ENCODE measurements around the gene BIK.
"Not testable (repeated sequence)": the region's sequence is repeated elsewhere in the genome, so short reads cannot be mapped to it uniquely, and the experiment has no call there.

The BIK gene

DNA sequence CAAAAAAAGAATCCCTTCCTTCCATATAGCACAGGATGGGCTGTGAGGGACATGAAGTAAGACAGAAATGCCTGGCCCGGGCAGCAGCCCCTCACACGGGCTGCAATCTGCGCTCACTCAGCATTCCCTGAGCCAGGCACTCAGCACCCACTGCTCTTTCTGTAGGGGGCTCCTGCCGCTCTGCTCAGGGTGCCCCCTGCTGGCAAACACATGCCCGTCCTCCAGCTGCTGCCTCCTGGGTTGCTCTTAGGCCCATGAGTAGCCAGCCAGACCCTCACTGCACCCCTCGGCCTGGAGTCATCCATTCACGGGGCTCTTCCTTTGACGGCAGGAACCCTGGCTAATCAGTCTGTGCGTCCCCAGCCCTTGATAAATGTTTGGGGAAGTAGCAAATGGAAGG, 25.7 kb downstream of the BIK start:
- peak; percentile 36 for DNase-seq (ENCODE audit: low read depth)

DNA sequence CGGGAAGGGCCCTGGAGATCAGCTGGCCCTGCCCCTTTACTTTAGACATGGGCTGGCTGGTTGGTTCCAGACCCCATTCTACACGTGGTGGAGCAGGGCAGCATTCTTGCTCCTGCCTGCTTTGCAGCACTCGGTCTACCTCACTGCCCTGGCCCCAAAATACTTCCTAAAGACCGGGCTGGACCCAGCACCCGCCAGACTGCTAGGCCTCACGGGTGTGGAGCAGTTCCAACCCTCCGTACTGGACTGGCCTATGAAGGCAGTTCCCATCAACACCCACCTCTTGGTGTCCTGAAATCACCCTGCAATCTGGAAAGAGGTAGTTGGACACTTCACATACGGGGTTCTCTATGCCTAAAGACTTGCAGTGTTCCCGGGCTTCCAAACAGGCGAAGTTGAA, 26.3 kb downstream of the BIK start:
- DNase-seq (ENCODE audit: low read depth), result no peak

DNA sequence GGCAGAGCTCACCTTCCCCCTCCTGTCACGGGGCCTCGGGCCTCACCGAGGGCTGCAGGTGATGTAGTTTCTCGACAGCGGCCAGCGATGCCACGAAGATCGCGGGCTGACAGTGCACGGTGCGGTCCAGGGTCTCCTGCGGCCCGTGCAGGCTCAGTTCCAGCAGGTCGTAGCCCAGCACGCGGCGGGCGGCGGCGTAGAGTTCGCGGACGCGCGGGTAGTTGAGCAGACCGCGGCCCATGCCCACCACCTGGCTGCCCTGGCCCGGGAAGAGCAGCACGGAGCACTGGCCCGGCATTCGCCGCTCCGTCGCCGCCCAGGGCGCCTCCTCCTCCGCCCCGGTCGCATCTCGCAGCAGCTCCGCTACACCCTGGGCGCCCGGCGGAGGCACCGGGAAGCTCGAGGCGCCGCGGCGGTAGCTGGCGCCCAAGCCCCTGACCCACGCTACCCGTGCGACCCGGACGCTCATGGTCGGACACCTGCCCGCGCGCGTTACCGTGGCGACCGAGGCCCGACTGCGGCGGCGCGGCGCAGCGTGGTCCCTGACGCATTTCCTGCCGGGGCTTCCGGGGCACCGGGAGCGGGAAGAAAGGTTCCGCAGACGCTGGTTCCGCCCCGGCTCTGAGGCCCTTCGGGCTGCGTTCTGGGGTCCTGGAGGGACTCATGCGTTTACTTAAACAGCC, 32.5 kb downstream of the BIK start, which contains the start of gene MCAT:
Gene MCAT, minus strand, starts transcription at position 519 of the 683 bp plus-strand sequence. Its CDS starts 50 bp downstream, at position 469.
- peak; percentile 70 for DNase-seq (ENCODE audit: low read depth)

DNA sequence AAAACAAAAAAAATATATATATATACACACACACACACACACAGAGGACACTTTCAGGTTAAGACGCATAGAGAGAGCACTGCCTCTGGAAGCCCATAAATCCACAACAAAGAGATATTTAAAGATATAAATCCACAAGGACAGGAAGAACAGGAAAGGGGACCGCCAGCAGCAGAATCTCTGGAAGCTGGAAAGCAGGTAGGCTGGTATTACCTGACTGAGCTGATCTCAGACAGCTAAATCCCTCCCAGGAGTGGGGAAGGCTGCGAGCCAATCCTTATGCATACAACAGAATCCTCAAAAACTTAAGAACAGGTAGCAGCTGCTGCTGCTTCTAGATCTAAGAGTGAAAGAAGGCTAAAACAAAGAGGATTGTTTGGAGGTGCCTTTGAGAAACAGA, 34.4 kb downstream of the BIK start:
- DNase-seq (ENCODE audit: low read depth), result no peak

DNA sequence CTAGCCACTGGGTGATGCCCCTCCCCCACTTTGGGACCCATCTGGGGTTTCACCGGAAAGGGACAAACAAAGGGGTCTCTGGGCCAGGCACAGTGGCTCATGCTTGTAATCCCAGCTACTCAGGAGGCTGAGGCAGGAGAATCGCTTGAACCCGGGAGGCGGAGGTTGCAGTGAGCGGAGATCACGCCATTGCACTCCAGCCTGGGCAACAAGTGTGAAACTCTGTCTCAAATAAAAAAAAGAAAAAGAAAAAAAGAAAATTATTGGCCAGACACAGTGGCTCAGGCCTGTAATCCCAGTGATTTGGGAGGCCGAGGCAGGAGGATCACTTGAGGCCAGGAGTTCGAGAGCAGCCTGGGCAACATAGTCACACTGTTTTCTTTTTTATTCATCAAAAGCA, 34.8 kb downstream of the BIK start:
- not testable (repeated sequence) for DNase-seq (ENCODE audit: low read depth)

DNA sequence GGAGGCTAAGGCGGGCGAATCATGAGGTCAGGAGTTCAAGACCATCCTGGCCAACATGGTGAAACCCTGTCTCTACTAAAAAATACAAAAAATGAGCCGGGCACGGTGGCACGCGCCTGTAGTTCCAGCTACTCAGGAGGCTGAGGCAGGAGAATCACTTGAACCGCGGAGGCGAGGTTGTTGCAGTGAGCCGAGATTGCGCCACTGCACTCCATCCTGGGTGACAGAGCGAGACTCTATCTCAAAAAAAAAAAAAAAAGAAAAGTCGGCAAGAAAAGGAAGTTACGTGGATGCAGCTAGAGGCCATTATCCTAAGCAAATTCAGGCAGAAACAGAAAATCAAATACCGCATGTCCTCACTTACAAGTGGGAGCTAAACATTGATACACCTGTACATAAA, 35.8 kb downstream of the BIK start:
- not testable (repeated sequence) for DNase-seq (ENCODE audit: low read depth)

DNA sequence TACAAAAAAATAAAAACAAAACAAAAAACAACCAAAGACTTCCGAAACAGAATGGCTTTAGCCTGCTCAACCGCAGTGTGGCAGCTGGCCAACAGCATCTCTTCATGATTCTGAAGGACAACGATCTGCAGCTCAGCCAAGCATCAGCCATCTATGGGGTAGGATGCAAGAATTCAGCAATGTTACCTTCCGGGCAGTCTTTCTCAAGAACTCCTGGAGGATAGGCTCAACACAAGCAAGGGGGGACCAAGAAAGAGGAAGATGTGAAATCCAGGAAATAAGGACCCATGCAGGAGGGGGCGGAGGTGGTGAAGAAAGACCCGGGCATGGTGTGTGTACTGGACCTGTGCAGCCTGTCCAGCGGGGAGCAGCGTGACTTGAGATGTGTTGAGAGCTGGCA, 37.3 kb downstream of the BIK start:
- no peak for DNase-seq (ENCODE audit: low read depth)

DNA sequence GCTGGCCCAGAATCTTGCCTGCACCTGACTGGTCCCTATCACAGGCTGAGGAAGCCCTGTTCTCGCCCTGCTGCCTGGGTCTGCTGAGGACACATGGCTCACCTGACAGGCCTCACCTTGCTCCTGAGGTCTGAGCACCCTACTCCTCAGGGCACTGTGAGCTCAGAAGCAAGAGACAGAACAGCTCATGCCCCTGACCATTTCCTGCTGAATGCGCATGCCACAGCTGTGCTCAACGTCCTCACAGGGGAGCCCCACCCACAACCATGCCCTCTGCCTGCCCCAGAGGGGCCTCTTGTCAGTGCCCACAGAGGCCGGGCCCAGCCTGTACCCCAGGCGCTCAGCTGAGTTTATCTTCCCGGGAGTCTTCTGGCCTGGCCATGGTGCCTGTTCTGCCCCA, 38.0 kb downstream of the BIK start:
- no peak for DNase-seq (ENCODE audit: low read depth)

DNA sequence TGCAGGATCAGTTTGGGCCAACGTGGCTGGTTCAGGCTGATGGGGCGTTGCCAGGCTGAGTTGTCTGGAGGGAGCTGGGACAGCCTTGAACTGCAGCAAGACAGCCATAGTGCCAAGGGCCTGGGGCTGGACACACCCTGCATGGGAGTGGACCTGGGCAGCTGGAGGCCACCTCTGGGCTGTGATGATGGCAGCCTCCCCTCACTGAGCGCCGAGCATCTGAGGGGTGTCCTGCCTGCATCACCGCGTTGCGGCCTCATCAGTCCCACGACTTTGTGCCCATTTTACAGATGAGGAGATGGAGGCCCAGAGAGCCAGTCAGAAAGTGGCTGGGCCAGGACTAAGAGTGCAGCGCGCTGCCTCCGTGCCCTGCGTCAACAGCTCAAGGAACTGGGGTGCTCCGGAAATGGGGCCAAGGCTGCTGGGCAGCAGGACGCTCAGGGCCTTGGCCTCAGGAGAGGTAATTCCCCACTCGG, 40.2 kb downstream of the BIK start:
- DNase-seq (ENCODE audit: low read depth), result no peak

DNA sequence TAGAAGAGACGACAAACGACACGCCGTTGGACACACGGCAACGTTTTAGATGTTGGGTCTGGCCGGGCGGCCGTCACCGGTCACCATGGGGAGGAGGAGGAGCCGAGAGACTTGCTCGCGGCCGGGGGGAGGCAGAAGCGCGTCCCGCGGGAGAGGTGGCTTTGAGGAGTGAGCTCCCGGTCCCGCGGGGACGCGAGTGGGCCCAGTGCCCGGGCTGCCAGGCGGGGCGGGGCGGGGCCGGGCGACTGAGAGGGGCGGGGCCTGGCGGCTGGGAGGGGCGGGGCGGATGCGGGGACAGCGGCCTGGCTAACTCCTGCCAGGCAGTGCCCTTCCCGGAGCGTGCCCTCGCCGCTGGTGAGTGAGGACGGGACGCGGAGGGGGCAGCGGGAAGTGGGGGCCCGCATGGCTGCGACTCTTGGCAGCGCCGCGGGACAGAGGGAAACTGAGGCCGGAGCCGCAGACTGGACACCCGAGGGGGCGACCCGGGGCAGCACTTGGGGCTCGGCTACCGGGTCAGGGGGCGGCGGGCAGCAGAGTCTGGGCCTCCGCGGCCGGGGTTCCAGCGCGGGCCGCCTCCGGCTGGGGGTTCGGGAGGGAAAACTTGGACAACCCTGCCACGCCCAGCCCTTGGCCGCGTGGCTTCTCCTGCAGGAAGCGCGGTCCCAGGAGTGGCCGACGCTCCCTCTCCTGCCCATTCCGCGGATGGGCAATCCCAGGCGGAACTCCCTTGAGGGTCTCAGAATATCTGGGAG, 40.9 kb downstream of the BIK start, which contains the start of gene TSPO:
Gene TSPO, plus strand, starts transcription at position 309 of the 752 bp plus-strand sequence. CDS start 7,680 bp downstream, outside the sequence.
- peak; percentile 56 for DNase-seq (ENCODE audit: low read depth)

DNA sequence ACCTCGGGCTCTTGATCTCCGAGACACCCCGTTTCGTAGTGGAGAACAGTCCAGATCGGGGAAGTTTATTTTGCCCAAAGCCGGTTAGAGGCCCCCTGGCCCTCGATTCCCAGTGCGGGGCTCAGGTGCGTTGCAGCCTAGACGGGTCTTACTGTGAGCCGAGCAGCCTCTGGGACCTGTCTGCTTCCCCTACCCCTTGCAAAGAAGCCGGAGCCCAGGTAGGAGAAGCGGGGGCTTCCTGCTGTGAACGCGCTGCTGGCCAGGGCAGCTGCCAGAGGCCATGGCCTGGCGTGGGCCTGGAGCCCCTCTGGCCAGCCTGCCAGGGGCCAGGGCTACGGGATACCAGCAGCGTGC, 41.4 kb downstream of the BIK start:
- peak; percentile 12 for DNase-seq (ENCODE audit: low read depth)

DNA sequence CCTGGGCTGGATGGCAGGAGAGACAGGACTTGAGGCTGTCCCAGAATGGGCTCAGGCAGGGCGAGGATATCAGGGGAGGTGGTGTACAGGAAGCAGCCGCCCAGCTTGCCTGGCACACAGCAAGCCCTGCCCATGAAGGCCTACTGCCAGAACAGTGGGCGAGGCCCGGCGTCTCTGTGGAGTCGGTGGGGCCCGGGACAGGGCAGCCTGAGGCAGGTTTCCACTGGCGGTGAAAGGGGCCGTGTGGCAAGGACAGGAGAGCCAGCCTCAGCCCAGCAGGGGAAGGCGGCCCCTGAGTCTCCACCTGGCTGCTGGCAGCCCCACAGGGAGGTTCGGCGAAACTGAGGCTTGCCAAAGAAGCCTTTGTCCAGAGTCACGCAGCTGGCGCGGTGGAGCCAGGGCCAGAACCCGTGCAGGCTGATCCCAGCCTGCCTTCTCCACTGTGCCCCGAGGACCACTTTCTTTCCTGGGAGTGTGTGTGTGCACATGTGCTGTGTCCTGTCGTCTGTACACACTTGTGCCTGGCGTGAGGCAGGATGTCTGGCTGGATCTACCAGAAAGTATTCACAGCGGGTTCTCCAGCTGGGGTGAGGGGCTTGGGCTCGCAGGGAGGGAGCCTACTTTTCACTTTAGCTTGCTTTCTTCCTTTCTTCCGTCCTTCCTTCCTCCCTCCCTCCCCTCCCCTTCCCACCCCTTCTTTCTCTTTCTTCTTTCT, 42.0 kb downstream of the BIK start:
- peak; percentile 51 for DNase-seq (ENCODE audit: low read depth)

DNA sequence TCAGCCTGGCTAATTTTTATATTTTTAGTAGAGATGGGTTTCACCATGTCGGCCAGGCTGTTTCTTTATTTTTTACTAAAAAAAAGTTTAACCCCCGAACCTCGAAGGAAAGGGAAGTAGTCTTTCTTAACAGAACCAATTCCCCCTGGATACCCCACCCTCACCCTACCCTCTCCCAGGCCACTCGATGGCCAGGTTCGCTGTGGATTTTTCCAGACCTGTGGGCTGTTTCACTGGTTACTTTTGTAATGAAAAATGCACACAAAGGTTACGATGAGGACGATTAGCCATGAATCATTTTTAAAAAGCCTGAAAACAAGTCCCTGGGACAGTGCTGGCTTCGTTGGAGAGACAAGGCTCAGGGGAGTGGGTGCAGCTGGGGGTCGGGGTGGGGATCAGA, 43.3 kb downstream of the BIK start:
- no peak for DNase-seq (ENCODE audit: low read depth)

DNA sequence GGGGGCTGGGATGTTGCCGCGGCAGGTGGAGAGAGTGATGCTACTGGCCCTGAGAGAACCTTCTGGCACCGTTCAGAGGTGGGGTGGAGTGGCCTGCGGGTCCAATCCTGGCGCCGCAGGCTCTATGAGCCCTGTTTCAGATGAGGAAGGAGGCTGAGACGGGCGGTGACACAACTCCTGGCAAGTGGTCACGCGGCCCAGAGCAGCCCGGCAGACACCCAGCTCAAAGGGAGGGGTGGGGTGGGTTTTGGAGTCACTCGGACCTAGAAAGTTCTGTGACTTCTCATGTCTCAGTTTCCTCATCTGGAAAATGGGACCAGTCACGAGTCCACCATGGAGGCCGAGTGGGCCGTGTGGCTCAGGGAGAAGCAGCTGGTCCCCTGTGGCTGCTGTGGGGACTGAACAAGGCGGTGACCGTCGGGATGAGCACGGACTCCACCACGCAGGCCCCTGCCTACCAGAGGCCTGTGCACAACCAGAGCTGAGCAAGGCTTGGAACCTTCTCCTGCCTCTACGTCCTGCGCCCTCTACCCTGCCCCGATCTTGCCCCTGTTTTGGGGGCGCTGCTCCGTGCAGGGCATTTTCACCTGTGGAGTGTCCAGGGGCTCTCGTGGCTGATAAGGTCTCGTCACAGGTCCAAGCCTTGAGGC, 44.5 kb downstream of the BIK start:
- no peak for DNase-seq (ENCODE audit: low read depth)

DNA sequence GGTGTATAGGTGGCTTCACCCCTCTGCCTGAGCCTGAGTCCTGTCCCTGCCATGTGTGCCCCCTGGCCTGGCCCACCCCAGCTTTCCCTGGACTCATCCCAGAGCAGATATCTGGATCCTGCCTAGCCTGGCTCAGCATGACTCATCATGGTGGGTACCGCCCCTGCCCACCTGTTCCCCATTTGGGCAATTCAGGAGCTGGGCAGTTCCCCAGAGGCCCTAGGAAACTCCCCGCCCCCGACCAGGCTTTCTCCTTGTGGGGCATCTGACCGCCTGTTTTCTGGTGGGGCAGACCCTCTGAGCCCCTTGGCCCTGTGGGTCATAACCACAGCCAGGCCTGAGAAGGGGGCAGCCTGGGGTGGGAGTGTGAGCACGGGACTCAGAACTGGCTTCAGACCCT, 45.2 kb downstream of the BIK start:
- no peak for DNase-seq (ENCODE audit: low read depth)

DNA sequence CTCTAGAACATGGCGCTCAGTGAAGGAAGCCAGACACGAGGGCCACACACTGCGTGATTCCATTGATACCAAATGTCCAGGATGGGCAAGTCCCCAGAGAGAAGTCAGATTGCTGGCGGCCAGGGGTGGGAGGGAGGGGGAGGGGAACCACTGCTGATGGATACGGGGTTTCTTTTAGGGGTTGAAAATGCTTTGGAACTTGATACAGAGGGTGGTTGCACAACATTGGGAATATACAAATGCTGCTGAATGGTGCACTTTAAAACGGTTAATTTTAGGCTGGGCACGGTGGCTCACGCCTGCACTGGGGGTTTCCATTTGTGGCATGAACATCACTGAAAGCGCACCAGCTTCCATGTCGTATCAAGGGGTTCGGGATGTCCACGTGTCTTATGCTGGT, 45.9 kb downstream of the BIK start:
- DNase-seq (ENCODE audit: low read depth), result no peak

DNA sequence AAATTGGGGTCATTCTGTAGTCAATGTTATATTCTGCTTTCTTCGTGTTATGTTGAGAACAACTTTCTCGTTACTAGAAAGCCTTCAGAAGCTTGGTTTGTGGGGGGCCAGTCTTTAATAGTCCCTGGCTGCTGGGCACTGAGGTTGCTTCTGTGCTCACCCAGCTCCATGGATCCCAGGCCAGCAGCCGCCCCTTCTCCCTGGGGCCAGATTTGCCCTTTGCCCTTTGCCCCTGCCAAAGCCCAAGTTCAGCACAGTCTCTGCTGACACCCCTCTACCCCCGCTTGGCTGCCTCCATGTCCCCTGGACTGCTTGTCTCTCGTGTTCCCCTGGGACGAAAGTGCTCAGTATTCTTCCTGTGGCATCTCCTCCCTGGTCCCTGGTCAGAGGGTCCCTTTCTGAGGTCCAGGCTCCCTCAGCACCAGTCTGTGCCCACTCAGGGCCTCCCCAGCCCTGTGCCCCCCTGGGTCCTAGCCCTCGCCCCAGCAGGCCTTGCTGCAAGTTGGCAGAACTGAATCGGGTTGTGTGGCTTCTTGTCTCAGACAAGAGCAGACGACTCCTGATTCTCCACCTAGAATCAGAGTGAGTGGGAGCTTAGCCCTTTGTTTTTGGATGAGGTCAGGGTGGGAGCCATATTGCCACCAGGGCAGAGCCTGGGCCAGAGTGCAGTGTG, 47.5 kb downstream of the BIK start:
- DNase-seq (ENCODE audit: low read depth), result no peak

DNA sequence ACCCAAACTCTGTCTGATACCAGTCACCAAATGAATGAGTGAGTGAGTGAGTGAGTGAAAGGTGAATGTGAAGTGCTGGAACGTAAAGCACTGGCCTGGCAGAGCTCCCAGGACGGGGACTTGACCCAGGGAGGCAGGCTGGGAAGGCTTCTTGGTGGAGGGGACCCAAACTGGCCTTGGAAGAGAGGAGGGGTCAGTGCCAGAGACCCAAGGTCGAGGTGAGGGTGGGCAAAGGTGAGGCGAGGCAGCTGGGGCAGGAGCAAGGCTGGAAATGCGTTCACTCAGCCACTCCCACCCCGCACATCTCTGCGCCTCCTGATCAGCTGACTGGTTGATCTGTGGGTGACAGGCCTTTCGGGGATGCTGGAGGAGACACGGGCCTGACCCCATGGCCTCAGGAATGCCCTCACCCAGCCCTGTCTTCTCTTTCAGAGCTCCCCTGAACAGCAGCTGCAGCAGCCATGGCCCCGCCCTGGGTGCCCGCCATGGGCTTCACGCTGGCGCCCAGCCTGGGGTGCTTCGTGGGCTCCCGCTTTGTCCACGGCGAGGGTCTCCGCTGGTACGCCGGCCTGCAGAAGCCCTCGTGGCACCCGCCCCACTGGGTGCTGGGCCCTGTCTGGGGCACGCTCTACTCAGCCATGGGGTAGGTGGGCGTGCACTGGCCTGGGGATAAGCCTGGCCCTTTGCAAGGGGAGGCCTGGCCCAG, 48.4 kb downstream of the BIK start:
- no peak for DNase-seq (ENCODE audit: low read depth)

DNA sequence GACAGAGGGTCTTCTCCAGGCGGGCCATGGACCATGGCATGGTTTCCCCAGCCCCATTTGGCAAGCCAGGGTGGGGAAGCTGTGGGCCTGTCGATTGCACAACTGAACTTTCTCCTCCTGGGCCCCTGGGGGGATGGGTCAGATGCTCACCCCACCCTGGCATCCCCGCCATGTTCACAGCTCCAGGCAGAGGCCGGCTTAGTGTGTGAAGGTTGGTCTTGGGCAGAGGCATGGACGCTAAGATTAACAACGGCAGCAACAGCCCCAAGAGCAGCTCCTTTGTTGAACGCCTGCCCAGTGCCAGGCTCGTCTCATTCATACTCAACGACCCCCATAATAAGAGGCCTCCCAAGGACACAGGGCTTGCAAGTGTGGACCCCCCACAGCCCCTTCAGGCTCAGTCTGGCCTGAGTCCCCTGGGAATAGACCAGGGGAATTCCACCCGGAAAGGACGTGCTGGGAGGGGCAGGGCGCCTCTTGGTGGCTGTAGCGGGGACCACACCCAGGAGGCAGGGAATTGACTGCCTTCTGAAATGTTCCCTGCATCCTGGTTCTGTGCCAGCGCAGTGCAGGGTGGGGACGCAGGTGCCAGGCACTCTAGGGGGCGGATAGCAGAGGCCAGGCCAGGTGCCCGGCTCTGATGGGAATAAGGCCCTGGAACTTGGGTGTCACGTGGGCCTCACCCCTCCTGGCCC, 49.1 kb downstream of the BIK start:
- DNase-seq (ENCODE audit: low read depth), result no peak

DNA sequence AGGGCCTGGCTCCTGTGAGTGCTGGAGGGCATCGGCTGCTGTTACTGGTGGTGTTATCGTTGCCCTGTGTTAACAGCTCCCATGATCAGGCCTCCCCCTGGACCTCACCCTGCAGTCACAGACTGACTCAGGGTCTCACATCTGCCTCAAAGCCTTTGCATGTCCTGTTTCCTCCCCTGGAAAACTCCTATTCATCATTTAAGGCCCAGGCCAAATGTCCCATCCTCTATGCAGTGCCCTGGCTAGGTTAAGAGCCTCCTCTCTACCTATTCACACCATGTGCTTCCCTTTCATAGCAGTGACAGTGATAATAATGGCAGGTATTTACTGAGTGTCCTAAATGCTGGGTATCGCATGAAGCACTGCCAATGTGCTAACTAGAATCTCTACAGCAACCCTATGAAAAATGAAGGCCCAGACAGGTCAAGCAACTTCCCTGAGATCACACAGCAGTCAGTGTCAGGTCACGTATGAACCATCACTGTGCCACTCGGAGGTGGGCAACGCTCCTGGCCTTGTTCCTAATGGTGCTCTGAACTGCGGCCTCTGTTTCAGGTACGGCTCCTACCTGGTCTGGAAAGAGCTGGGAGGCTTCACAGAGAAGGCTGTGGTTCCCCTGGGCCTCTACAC, 50.1 kb downstream of the BIK start:
- DNase-seq (ENCODE audit: low read depth), result no peak
